GM18519 (cell line): Measurements from ENCODE around the gene SGMS1.

ENCODE experiments used
- ATAC-seq: cut with Tn5 transposase; IDR thresholded peaks from one replicate; pipeline ENCODE4 v1.9.1; 2021; ENCODE audit warnings: mild to moderate bottlenecking, moderate library complexity; ENCODE audit not compliant: unreplicated experiment, low FRiP score

The SGMS1 gene

GRCh38 chr10:50636618-50637579 lies 13.1 kb upstream of the SGMS1 start:
- peak; percentile 75 for ATAC-seq

- ATAC-seq = no peak
Observed at GRCh38 chr10:50635286-50635685, 11.5 kb upstream of the SGMS1 start.

GRCh38 chr10:50634479-50634878 lies 10.7 kb upstream of the SGMS1 start:
- no peak for ATAC-seq

- no peak for ATAC-seq
Observed at GRCh38 chr10:50631052-50631451, 7.3 kb upstream of the SGMS1 start.

GRCh38 chr10:50629495-50630122 lies 5.9 kb upstream of the SGMS1 start:
- no peak for ATAC-seq

GRCh38 chr10:50627896-50628295 lies 4.1 kb upstream of the SGMS1 start:
- no peak for ATAC-seq

- no peak for ATAC-seq
Observed at GRCh38 chr10:50627443-50627842, 3.7 kb upstream of the SGMS1 start.

- no peak for ATAC-seq
Observed at GRCh38 chr10:50625649-50626132, 1.9 kb upstream of the SGMS1 start.

- ATAC-seq = peak; percentile 26
Observed at GRCh38 chr10:50624866-50625501, 1.2 kb upstream of the SGMS1 start.

GRCh38 chr10:50624413-50624865 lies 683 bp upstream of the SGMS1 start:
- ATAC-seq = peak; percentile 39

GRCh38 chr10:50622706-50623662 lies 772 bp downstream of the SGMS1 start:
- ATAC-seq = no peak

- peak; percentile 23 for ATAC-seq
Observed at GRCh38 chr10:50621968-50622705, 1.6 kb downstream of the SGMS1 start.

GRCh38 chr10:50620899-50621298 lies 2.9 kb downstream of the SGMS1 start:
- ATAC-seq = no peak

GRCh38 chr10:50619882-50620281 lies 3.9 kb downstream of the SGMS1 start:
- no peak for ATAC-seq

GRCh38 chr10:50619166-50619565 lies 4.6 kb downstream of the SGMS1 start:
- ATAC-seq = no peak

GRCh38 chr10:50618624-50619023 lies 5.1 kb downstream of the SGMS1 start:
- ATAC-seq = no peak

GRCh38 chr10:50615658-50616057 lies 8.1 kb downstream of the SGMS1 start:
- no peak for ATAC-seq

GRCh38 chr10:50614444-50615137 lies 9.2 kb downstream of the SGMS1 start:
- peak; percentile 54 for ATAC-seq
